KOPT-K1 (cell line): ENCODE results near the gene NUP85.
"Not testable (repeated sequence)": the region's sequence is repeated elsewhere in the genome, so short reads cannot be mapped to it uniquely, and the experiment has no call there.

Experiments
- H3K27ac ChIP-seq: fragments of 200-600 bp; sonication (generic); 2 replicates; pipeline ENCODE4 v1.5.1; 2016; ENCODE audit warnings: antibody characterized with exemption, mild to moderate bottlenecking, low read depth, low read length; ENCODE audit not compliant: poor library complexity, severe bottlenecking
- H3K36me3 ChIP-seq: fragments of 200-600 bp; sonication (generic); 2 replicates; pipeline ENCODE4 v1.5.1; 2017; ENCODE audit warnings: antibody characterized with exemption, mild to moderate bottlenecking, low read length, moderate library complexity; ENCODE audit not compliant: insufficient read depth
- H3K9me3 ChIP-seq: fragments of 200-600 bp; sonication (generic); 2 replicates; pipeline ENCODE4 v1.5.1; 2017; ENCODE audit warnings: antibody characterized with exemption, low read length, mild to moderate bottlenecking; ENCODE audit not compliant: insufficient read depth, poor library complexity, severe bottlenecking

The NUP85 gene

GRCh38 chr17:75265614-75266315, 60.3 kb downstream of the NUP85 start:
- no peak overlapping the region for H3K27ac ChIP-seq
- H3K36me3 ChIP-seq, result peaks cover 51% of the 10 kb centered on the region
- no peaks in the 10 kb centered on the region for H3K9me3 ChIP-seq

GRCh38 chr17:75266316-75267152, 61.1 kb downstream of the NUP85 start:
- peaks cover 51% of the 10 kb centered on the region for H3K36me3 ChIP-seq
- no peak overlapping the region for H3K27ac ChIP-seq
- H3K9me3 ChIP-seq, result no peaks in the 10 kb centered on the region

- peaks cover 51% of the 10 kb centered on the region for H3K36me3 ChIP-seq
- H3K27ac ChIP-seq, result no peak overlapping the region
- no peaks in the 10 kb centered on the region for H3K9me3 ChIP-seq
Measured at GRCh38 chr17:75267153-75267410, 61.6 kb downstream of the NUP85 start.

- H3K36me3 ChIP-seq, result peaks cover 56% of the 10 kb centered on the region
- no peak overlapping the region for H3K27ac ChIP-seq
- H3K9me3 ChIP-seq, result no peaks in the 10 kb centered on the region
Measured at GRCh38 chr17:75267411-75268232, 62.1 kb downstream of the NUP85 start.

GRCh38 chr17:75269844-75270217, 64.4 kb downstream of the NUP85 start:
- peaks cover 59% of the 10 kb centered on the region for H3K36me3 ChIP-seq
- H3K27ac ChIP-seq, result peak overlapping the region; percentile 96
- H3K9me3 ChIP-seq, result no peaks in the 10 kb centered on the region

- peaks cover 59% of the 10 kb centered on the region for H3K36me3 ChIP-seq
- no peaks in the 10 kb centered on the region for H3K9me3 ChIP-seq
- peak overlapping the region; percentile 96 for H3K27ac ChIP-seq
Measured at GRCh38 chr17:75270218-75270965, 64.9 kb downstream of the NUP85 start.

- H3K36me3 ChIP-seq, result peaks cover 57% of the 10 kb centered on the region
- H3K9me3 ChIP-seq, result no peaks in the 10 kb centered on the region
- peak within 1 kb of the TSS; percentile 96 for H3K27ac ChIP-seq
Measured at GRCh38 chr17:75270966-75271232, 65.4 kb downstream of the NUP85 start, which contains the start of gene MIF4GD. Gene MIF4GD (minus strand): TSS chr17:75271231. CDS start chr17:75270195, 1,036 bp downstream.

GRCh38 chr17:75271233-75271954, 65.9 kb downstream of the NUP85 start:
- Histone ChIP-seq H3K36me3 (peaks cover 52% of the 10 kb centered on the region), H3K27ac (peak overlapping the region; percentile 96), H3K9me3 (no peaks in the 10 kb centered on the region)

- Histone ChIP-seq H3K36me3 (peaks cover 50% of the 10 kb centered on the region), H3K9me3 (no peaks in the 10 kb centered on the region), H3K27ac (peak overlapping the region; percentile 96)
Measured at GRCh38 chr17:75271955-75272847, 66.7 kb downstream of the NUP85 start.

- peaks cover 50% of the 10 kb centered on the region for H3K36me3 ChIP-seq
- peak overlapping the region; percentile 96 for H3K27ac ChIP-seq
- H3K9me3 ChIP-seq, result no peaks in the 10 kb centered on the region
Measured at GRCh38 chr17:75272848-75273184, 67.3 kb downstream of the NUP85 start.

- H3K36me3 ChIP-seq, result peaks cover 58% of the 10 kb centered on the region
- H3K27ac ChIP-seq, result no peak overlapping the region
- no peaks in the 10 kb centered on the region for H3K9me3 ChIP-seq
Measured at GRCh38 chr17:75273977-75274708, 68.7 kb downstream of the NUP85 start.

- Histone ChIP-seq H3K27ac (no peak overlapping the region), H3K36me3 (peaks cover 86% of the 10 kb centered on the region)
Measured at GRCh38 chr17:75277664-75278071, 72.2 kb downstream of the NUP85 start.

GRCh38 chr17:75280189-75280588, 74.7 kb downstream of the NUP85 start:
- H3K27ac ChIP-seq, H3K9me3 ChIP-seq: not testable (repeated sequence)
- peaks cover 84% of the 10 kb centered on the region for H3K36me3 ChIP-seq

More at GRCh38 chr17:75277664-75278071, 72.2 kb downstream of the NUP85 start:
- H3K9me3 ChIP-seq, result no peaks in the 10 kb centered on the region
